ENCODE measurements around the gene CACNG4. TPM values are rescaled to one million over a fixed set of nuclear protein-coding genes. Genes with fewer than 3 reads are reported as not detected.

The CACNG4 gene
- total and polyA plus RNA-seq, 9 of the 15 experiments (the other 6 are each of a cell fraction or from before 2014, with no cell fraction given) = 0.07 TPM; not detected in 8

GRCh38 chr17:67041941-67042899 lies 77.7 kb downstream of the CACNG4 start:
- Histone ChIP-seq H3K27me3 (ENCODE audit: control insufficient read depth in 2 of 2, insufficient read depth in 2 of 2, low read length in 2 of 2) (peaks cover 29 to 71% of the 10 kb centered on the region in 2 experiments), H4K20me1 (replicated peaks; ENCODE audit: control insufficient read depth, insufficient read depth, low read length) (no peaks in the 10 kb centered on the region), H3K27ac (ENCODE audit: extremely low read depth, low read depth, low read length) (no peak overlapping the region), H3K4me3 (no peak overlapping the region), H3K36me3 (ENCODE audit: control insufficient read depth, insufficient read depth, low read length) (no peaks in the 10 kb centered on the region), H3K9ac (ENCODE audit: insufficient read depth in 1 of 2, low read depth in 2 of 2, low read length in 2 of 2) (no peak overlapping the region), H3K9me3 (replicated peaks; ENCODE audit: control insufficient read depth, insufficient read depth, low read depth, low read length) (no peaks in the 10 kb centered on the region), H2AFZ (ENCODE audit: low read depth, low read length) (no peak overlapping the region), H3K79me2 (ENCODE audit: control insufficient read depth, insufficient read depth, low read length) (no peaks in the 10 kb centered on the region), H3K4me2 (ENCODE audit: insufficient read depth, low read length) (no peak overlapping the region), H3K4me1 (replicated peaks in 1 of 2; ENCODE audit: control insufficient read depth in 2 of 2, insufficient read depth in 2 of 2, low read length in 2 of 2) (peaks cover 0 to 8% of the 10 kb centered on the region in 2 experiments; a peak in 2 of 5 replicates), H3K9me1 (ENCODE audit: control insufficient read depth, insufficient read depth, low read length) (no peaks in the 10 kb centered on the region)
- CTCF ChIA-PET (ENCODE audit: low intra/inter-chr PET ratio) = no interaction called here
- ATAC-seq (no peak), DNase-seq (ENCODE audit: extremely low read depth in 1 of 4, low spot score in 3 of 4) (no peak), FAIRE-seq (no peak)
- POLR2A ChIA-PET = interaction anchor here (0.6 to 1.0 kb wide), 2 partner anchors 11 to 86 kb away, joined by 3 read pairs; no protein-coding TSS in a partner anchor
- intact Hi-C loops (cut with micrococcal nuclease) = no loop called here
- in situ Hi-C loops (cut with MboI) = no loop called here
- 3% methylated on average over 11 of the region's 11 CpGs for WGBS (ENCODE audit: insufficient coverage, low coverage, missing lambda C conversion rate)
- no peak for TF ChIP-seq CUX1 (CRISPR knock-in tag; IDR thresholded peaks at IDR 0.05)
- no peak for TF ChIP-seq ZNF174 (CRISPR knock-in tag; IDR thresholded peaks at IDR 0.05)
- TF ChIP-seq NCOR1 (IDR thresholded peaks at IDR 0.05) = no peak
- no TSS peak for BruUV-seq (replicated peaks)

Measured in K562 (cell line).